ENCODE results near the gene DSTYK. TPM values are rescaled to one million over a fixed set of nuclear protein-coding genes. Genes with fewer than 3 reads are reported as not detected.

Gene DSTYK
- total RNA-seq, 1 experiment from 2014 or later: 11.3 TPM

- intact Hi-C loops (cut with micrococcal nuclease; ENCODE audit: unreplicated experiment): no loop called here
- POLR2A ChIA-PET: interaction anchor here (0.5 kb wide), 1 partner anchor 27 kb away, joined by 3 read pairs; no protein-coding TSS in a partner anchor
- Histone ChIP-seq H3K27me3 (ENCODE audit: control insufficient read depth, insufficient read depth, low read length) (no peaks in the 10 kb centered on the region), H3K27ac (ENCODE audit: low read length) (no peak overlapping the region), H3K4me3 (ENCODE audit: low read depth in 2 of 2, low read length in 2 of 2) (no peak overlapping the region), H3K4me1 (ENCODE audit: control insufficient read depth, insufficient read depth, low read length) (no peaks in the 10 kb centered on the region), H3K9me3 (ENCODE audit: control insufficient read depth, insufficient read depth, low read depth, low read length) (no peaks in the 10 kb centered on the region), H3K36me3 (ENCODE audit: control insufficient read depth, insufficient read depth, low read length) (peaks cover 13% of the 10 kb centered on the region)
- in situ Hi-C loops (cut with HindIII; ENCODE audit: low pct_unique_long_range_greater_than_20kb, low sequenced_read_pairs): no loop called here
- CTCF ChIA-PET: no interaction called here
- ATAC-seq: no peak
- BruUV-seq (replicated peaks): no TSS peak
- no peak for DNase-seq (ENCODE audit: low read depth, low spot score)
- no peak for TF ChIP-seq TCF7L2 (IDR thresholded peaks at IDR 0.05; ENCODE audit: low read depth, low read length)
- no peak for TF ChIP-seq POLR2AphosphoS5 (IDR thresholded peaks at IDR 0.05; ENCODE audit: low read depth, low read length)
- TF ChIP-seq, protein P1, sequence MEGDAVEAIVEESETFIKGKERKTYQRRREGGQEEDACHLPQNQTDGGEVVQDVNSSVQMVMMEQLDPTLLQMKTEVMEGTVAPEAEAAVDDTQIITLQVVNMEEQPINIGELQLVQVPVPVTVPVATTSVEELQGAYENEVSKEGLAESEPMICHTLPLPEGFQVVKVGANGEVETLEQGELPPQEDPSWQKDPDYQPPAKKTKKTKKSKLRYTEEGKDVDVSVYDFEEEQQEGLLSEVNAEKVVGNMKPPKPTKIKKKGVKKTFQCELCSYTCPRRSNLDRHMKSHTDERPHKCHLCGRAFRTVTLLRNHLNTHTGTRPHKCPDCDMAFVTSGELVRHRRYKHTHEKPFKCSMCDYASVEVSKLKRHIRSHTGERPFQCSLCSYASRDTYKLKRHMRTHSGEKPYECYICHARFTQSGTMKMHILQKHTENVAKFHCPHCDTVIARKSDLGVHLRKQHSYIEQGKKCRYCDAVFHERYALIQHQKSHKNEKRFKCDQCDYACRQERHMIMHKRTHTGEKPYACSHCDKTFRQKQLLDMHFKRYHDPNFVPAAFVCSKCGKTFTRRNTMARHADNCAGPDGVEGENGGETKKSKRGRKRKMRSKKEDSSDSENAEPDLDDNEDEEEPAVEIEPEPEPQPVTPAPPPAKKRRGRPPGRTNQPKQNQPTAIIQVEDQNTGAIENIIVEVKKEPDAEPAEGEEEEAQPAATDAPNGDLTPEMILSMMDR (IDR thresholded peaks at IDR 0.05): no peak
- TF ChIP-seq, protein P2, sequence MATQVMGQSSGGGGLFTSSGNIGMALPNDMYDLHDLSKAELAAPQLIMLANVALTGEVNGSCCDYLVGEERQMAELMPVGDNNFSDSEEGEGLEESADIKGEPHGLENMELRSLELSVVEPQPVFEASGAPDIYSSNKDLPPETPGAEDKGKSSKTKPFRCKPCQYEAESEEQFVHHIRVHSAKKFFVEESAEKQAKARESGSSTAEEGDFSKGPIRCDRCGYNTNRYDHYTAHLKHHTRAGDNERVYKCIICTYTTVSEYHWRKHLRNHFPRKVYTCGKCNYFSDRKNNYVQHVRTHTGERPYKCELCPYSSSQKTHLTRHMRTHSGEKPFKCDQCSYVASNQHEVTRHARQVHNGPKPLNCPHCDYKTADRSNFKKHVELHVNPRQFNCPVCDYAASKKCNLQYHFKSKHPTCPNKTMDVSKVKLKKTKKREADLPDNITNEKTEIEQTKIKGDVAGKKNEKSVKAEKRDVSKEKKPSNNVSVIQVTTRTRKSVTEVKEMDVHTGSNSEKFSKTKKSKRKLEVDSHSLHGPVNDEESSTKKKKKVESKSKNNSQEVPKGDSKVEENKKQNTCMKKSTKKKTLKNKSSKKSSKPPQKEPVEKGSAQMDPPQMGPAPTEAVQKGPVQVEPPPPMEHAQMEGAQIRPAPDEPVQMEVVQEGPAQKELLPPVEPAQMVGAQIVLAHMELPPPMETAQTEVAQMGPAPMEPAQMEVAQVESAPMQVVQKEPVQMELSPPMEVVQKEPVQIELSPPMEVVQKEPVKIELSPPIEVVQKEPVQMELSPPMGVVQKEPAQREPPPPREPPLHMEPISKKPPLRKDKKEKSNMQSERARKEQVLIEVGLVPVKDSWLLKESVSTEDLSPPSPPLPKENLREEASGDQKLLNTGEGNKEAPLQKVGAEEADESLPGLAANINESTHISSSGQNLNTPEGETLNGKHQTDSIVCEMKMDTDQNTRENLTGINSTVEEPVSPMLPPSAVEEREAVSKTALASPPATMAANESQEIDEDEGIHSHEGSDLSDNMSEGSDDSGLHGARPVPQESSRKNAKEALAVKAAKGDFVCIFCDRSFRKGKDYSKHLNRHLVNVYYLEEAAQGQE (IDR thresholded peaks at IDR 0.05; ENCODE audit: insufficient read depth in 1 of 2, low read depth in 2 of 2, low read length in 1 of 2): no peak
- no peak for TF ChIP-seq SIN3A (IDR thresholded peaks at IDR 0.05; ENCODE audit: borderline replicate concordance, insufficient read depth, low read depth, low read length)
Observed at GRCh38 chr1:205109269-205109668, 102.2 kb downstream of the DSTYK start.

DNA sequence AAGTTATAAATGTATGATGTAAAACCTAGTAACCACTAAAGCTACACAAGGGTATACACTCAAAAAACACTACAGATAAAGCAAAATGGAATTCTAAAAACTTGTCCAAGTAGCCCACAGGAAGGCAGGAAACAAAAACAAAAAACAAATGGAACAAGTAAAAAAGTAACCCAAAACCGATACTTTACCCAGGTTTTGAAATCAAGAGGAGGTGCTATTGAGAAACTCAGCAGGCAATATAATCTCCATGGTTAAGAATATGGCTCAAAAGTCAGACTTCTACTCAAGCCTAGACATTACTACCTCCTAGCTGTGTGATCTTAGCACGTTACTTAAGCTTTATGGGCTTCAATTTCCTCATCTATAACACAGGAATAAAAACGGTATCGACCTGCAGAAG is 103.0 kb downstream of the DSTYK start:
- BruUV-seq (replicated peaks): no TSS peak
- ATAC-seq: no peak
- Histone ChIP-seq H3K27ac (ENCODE audit: low read length) (no peak overlapping the region), H3K9me3 (ENCODE audit: control insufficient read depth, insufficient read depth, low read depth, low read length) (no peaks in the 10 kb centered on the region), H3K27me3 (ENCODE audit: control insufficient read depth, insufficient read depth, low read length) (no peaks in the 10 kb centered on the region), H3K4me3 (ENCODE audit: low read depth in 2 of 2, low read length in 2 of 2) (no peak overlapping the region), H3K4me1 (ENCODE audit: control insufficient read depth, insufficient read depth, low read length) (no peaks in the 10 kb centered on the region), H3K36me3 (ENCODE audit: control insufficient read depth, insufficient read depth, low read length) (peaks cover 14% of the 10 kb centered on the region)
- in situ Hi-C loops (cut with HindIII; ENCODE audit: low pct_unique_long_range_greater_than_20kb, low sequenced_read_pairs): no loop called here
- no peak for DNase-seq (ENCODE audit: low read depth, low spot score)
- CTCF ChIA-PET: no interaction called here
- intact Hi-C loops (cut with micrococcal nuclease; ENCODE audit: unreplicated experiment): no loop called here
- POLR2A ChIA-PET: no interaction called here
- no peak for TF ChIP-seq POLR2AphosphoS5 (IDR thresholded peaks at IDR 0.05; ENCODE audit: low read depth, low read length)
- no peak for TF ChIP-seq TCF7L2 (IDR thresholded peaks at IDR 0.05; ENCODE audit: low read depth, low read length)
- TF ChIP-seq, protein P2 (IDR thresholded peaks at IDR 0.05; ENCODE audit: insufficient read depth in 1 of 2, low read depth in 2 of 2, low read length in 1 of 2): no peak
- TF ChIP-seq, protein P1 (IDR thresholded peaks at IDR 0.05): no peak
- no peak for TF ChIP-seq SIN3A (IDR thresholded peaks at IDR 0.05; ENCODE audit: borderline replicate concordance, insufficient read depth, low read depth, low read length)
